AG04449 (cell line): ENCODE measurements around the gene PKN1.
"Not testable (repeated sequence)": the region's sequence is repeated elsewhere in the genome, so short reads cannot be mapped to it uniquely, and the experiment has no call there.

Experiments
- CTCF ChIA-PET: fragments of 350-600 bp; formaldehyde crosslinking; extraction: SDS; loops from one replicate; lab custom pipeline; 2021; ENCODE audit warnings: antibody characterized with exemption; lab: Yijun Ruan, JAX
- POLR2A ChIA-PET: fragments of 400-600, 350-600 bp; formaldehyde crosslinking; extraction: SDS; loops from one replicate; lab custom pipeline; 2020; ENCODE audit warnings: antibody characterized with exemption, inconsistent platforms; lab: Yijun Ruan, JAX
- DNase-seq: peaks from one replicate; pipeline ENCODE4 v3.0.0-alpha.2; 2010; ENCODE audit warnings: low read depth, low spot score
- H3K4me3 ChIP-seq: 2 replicates; pipeline ENCODE4 v1.5.1; 2011; ENCODE audit warnings: low read depth, mild to moderate bottlenecking, control low read depth, low read length
- CTCF ChIP-seq: IDR thresholded peaks from one replicate; pipeline ENCODE4 v1.5.1; 2011; ENCODE audit warnings: mild to moderate bottlenecking, moderate library complexity, low read length, control low read depth, inconsistent platforms; ENCODE audit not compliant: insufficient read depth; ENCODE audit errors: missing control alignments

The PKN1 gene

GRCh38 chr19:14449321-14449720 lies 16.2 kb downstream of the PKN1 start:
- ChIA-PET POLR2A (no interaction called here), CTCF (no interaction called here)
- no peak overlapping the region for H3K4me3 ChIP-seq
- no peak for TF ChIP-seq CTCF
- no peak for DNase-seq

- H3K4me3 ChIP-seq: no peak overlapping the region
- CTCF ChIA-PET: no interaction called here
- no peak for TF ChIP-seq CTCF
- no peak for DNase-seq
- POLR2A ChIA-PET: interaction anchor here (0.9 kb wide), 1 partner anchor 68 kb away, joined by 4 read pairs; the partner anchor contains the start of gene DNAJB1
These were observed 17.2 kb downstream of the PKN1 start for GRCh38 chr19:14450168-14450874.

- no peak overlapping the region for H3K4me3 ChIP-seq
- POLR2A ChIA-PET: interaction anchor here (0.9 kb wide), 1 partner anchor 67 kb away, joined by 4 read pairs; the partner anchor contains the start of gene DNAJB1
- TF ChIP-seq CTCF: no peak
- no peak for DNase-seq
- CTCF ChIA-PET: no interaction called here
These were observed 17.8 kb downstream of the PKN1 start for GRCh38 chr19:14450876-14451275.

GRCh38 chr19:14452303-14452702 lies 19.2 kb downstream of the PKN1 start:
- DNase-seq, H3K4me3 ChIP-seq, POLR2A ChIA-PET: not testable (repeated sequence)
- CTCF ChIA-PET: interaction anchor here (1.0 to 1.4 kb wide), 2 partner anchors 10 to 20 kb away, joined by 4 to 5 read pairs; no protein-coding TSS in a partner anchor

- no peak for TF ChIP-seq CTCF
- no peak overlapping the region for H3K4me3 ChIP-seq
- no peak for DNase-seq
- POLR2A ChIA-PET: no interaction called here
- CTCF ChIA-PET: interaction anchor here (2.4 kb wide), 1 partner anchor 13 kb away, joined by 17 read pairs; no protein-coding TSS in a partner anchor
These were observed 26.6 kb downstream of the PKN1 start for GRCh38 chr19:14459703-14460102.

GRCh38 chr19:14460935-14461334 lies 27.8 kb downstream of the PKN1 start:
- no peak for DNase-seq
- ChIA-PET POLR2A (no interaction called here), CTCF (interaction anchor here (1.0 to 2.4 kb wide), 2 partner anchors 11 to 19 kb away, joined by 3 to 17 read pairs; no protein-coding TSS in a partner anchor)
- TF ChIP-seq CTCF: no peak
- no peak overlapping the region for H3K4me3 ChIP-seq

GRCh38 chr19:14462401-14462800 lies 29.3 kb downstream of the PKN1 start:
- CTCF ChIA-PET: interaction anchor here (1.0 to 1.2 kb wide), 3 partner anchors 9 to 18 kb away, joined by 3 read pairs; no protein-coding TSS in a partner anchor
- DNase-seq, H3K4me3 ChIP-seq, POLR2A ChIA-PET: not testable (repeated sequence)
